ENCODE measurements around the gene ZNF12. TPM values are rescaled to one million over a fixed set of nuclear protein-coding genes. Genes with fewer than 3 reads are reported as not detected.

ZNF12 gene
- 20.2 and 21.3 TPM in 2 replicates for total RNA-seq

GRCh38 chr7:6706666-6707407, at the start of gene ZNF12:
ZNF12 (minus strand) TSS chr7:6706947; CDS start chr7:6705173, 1,774 bp downstream.

GRCh38 chr7:6753964-6754363, 47.2 kb upstream of the ZNF12 start, which contains the start of gene RSPH10B2:
RSPH10B2 (plus strand) TSS chr7:6754103; CDS start chr7:6757678, 3,575 bp downstream.

Other genes with a start within 250 kb of the ZNF12 start
- gene KDELR2, start 222.8 kb downstream of the ZNF12 start, total RNA-seq = 169 and 209 TPM in 2 replicates
- not detected in 2 replicates for gene GRID2IP, start 155.5 kb downstream of the ZNF12 start, total RNA-seq
- 30.7 and 33.9 TPM in 2 replicates for gene ZDHHC4, start 129.5 kb downstream of the ZNF12 start, total RNA-seq
- 19.2 and 26.7 TPM in 2 replicates for gene INTS15, start 116.9 kb downstream of the ZNF12 start, total RNA-seq
- gene ZNF853, start 91.3 kb downstream of the ZNF12 start, total RNA-seq = 0.13 and 0.14 TPM in 2 replicates
- gene ZNF316, start 69.6 kb downstream of the ZNF12 start, total RNA-seq = 11.1 and 13.0 TPM in 2 replicates
- not detected in 2 replicates for gene RSPH10B2, start 47.2 kb upstream of the ZNF12 start, total RNA-seq
- 69.1 and 113 TPM in 2 replicates for gene CCZ1B, start 119.3 kb upstream of the ZNF12 start, total RNA-seq

Data from thoracic aorta endothelial cell (primary cell).